GM12892 (cell line): Measurements from ENCODE around the gene GH2.

Experiments used
- POLR2A ChIP-seq: IDR thresholded peaks from 2 replicates; pipeline ENCODE4 v1.6.1; 2011; ENCODE audit warnings: low read depth, low read length, control low read depth
- POLR2AphosphoS5 ChIP-seq: IDR thresholded peaks from 2 replicates; pipeline ENCODE4 v1.6.1; 2011; ENCODE audit warnings: low read depth, low read length, control low read depth
- TAF1 ChIP-seq: IDR thresholded peaks from 2 replicates; pipeline ENCODE4 v1.6.1; 2011; ENCODE audit warnings: low read depth, mild to moderate bottlenecking, control low read depth, low read length, borderline replicate concordance

DNA sequence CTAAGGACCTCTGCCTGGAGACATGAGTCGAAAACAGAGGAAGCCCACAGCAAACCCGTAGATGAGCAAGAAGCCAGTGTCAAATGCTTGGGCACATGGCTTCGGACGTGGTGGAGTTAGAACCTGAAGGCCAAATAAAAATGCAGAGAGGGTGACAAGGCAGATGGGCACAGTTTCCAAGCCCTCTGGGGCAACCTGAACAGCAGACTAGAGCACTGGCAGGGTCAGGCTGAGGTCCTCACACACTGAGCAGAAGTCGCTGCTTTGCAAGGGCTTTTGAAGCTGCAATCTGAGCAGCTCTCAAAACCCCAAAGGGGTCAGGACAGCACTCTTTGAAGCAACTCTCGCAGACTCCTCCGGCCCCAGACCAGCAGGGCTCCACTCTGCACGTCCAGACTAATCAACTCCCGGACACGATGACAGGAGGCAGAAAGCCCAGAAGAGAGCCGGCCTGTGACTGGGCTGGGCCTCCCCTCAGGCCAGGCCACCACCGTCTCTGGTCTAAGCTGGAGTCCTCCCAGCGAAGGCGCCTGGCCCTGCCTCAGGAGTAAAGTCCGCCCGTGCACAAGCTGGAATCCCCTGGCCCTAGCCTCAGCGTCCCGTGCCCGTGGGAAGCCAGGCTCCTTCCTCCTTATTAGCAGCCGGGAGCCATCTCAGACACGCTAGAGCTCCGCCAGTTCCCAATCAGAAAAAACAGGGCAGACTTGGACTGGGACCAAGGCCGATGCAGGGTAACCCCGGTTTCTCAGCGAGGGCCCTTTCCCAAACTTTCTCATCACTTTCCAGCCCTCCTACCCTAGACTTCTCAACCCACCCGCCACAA lies 40.2 kb downstream of the GH2 start:
- TF ChIP-seq POLR2A: no peak; the same call in 1 of the 2 replicates
- no peak for TF ChIP-seq POLR2AphosphoS5
- no peak for TF ChIP-seq TAF1
